ENCODE data around the gene PRDM16.

PRDM16 gene

DNA sequence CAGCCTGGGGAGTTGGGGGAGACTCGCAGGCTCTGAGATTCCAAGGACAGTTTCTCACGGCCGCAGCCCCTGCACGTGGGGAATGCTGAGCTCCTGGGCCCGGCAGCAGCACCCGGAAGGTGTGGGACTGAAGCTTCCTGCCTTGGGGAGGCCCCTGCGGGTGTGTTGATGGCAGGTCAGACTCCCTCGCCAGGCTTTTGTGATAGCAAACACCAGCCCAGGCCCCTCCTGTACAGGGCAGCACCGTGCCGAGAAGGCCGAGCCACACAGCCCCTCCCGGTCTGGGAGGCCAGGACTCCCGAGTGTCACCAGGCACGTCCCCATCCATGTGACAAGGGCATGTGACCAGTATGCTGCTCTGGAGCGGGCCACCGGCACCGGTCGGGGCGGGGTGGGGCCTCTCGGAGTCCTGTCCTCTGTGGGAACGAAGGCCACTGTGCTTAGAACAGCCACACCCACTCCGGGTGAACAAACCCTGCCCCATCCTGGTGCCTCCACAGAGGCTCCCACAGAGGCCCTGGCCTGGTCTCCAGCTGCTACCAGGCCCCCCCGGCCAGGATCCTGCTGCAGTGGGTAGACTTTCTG, 354.3 kb downstream of the PRDM16 start:
- FAIRE-seq (no peak), DNase-seq (ENCODE audit: insufficient read length, low spot score) (no peak)
- no peak for TF ChIP-seq CTCF (IDR thresholded peaks at IDR 0.05; ENCODE audit: insufficient read depth, missing control alignments)

- TF ChIP-seq CTCF (IDR thresholded peaks at IDR 0.05; ENCODE audit: insufficient read depth, missing control alignments), result no peak
- no peak for DNase-seq (ENCODE audit: insufficient read length, low spot score)
- no peak for FAIRE-seq
Observed at GRCh38 chr1:3423896-3424611, 355.1 kb downstream of the PRDM16 start.

GRCh38 chr1:3425486-3426215, 356.6 kb downstream of the PRDM16 start:
- DNase-seq (ENCODE audit: insufficient read length, low spot score), result no peak
- no peak for FAIRE-seq
- no peak for TF ChIP-seq CTCF (IDR thresholded peaks at IDR 0.05; ENCODE audit: insufficient read depth, missing control alignments)

DNA sequence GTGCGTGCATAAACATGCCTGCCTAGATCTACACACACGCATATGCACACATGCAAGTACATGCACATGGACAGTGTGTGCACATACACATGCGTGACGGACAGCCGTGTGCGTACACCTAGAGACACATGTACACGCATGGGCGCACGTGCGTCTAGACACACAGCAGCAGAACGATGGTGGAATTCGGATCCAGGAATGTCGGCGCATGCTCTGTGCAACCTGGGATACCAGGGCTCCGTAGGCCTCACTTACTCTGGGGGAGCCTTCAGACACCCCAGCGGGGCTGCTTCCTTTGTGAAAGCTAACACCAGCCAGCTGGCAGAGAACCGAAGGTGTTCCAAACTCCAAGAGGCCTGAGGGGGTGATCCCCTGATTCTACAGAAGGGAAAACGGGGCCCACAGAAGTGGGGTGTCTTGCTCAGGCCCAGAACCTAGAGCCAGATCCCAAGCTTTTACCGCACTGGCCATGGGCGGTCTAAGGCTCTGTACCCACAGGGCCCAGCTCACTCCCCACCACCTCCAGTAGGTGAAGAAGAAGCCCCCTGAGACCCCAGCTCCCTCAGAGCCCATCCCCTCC, 358.0 kb downstream of the PRDM16 start:
- FAIRE-seq, result no peak
- no peak for TF ChIP-seq CTCF (IDR thresholded peaks at IDR 0.05; ENCODE audit: insufficient read depth, missing control alignments)
- no peak for DNase-seq (ENCODE audit: insufficient read length, low spot score)

- DNase-seq (ENCODE audit: insufficient read length, low spot score) (no peak), FAIRE-seq (no peak)
- TF ChIP-seq CTCF (IDR thresholded peaks at IDR 0.05; ENCODE audit: insufficient read depth, missing control alignments), result no peak
Observed at GRCh38 chr1:3427711-3428704, 359.0 kb downstream of the PRDM16 start.

- DNase-seq (ENCODE audit: insufficient read length, low spot score) (no peak), FAIRE-seq (no peak)
- TF ChIP-seq CTCF (IDR thresholded peaks at IDR 0.05; ENCODE audit: insufficient read depth, missing control alignments), result no peak
Observed at GRCh38 chr1:3428899-3429298, 359.9 kb downstream of the PRDM16 start.
